HepG2 (cell line): ENCODE data around the gene SF3A2. TPM values are rescaled to one million over a fixed set of nuclear protein-coding genes. Genes with fewer than 3 reads are reported as not detected.

ENCODE experiments used
- CHCHD3 ChIP-seq: sonication (generic); formaldehyde crosslinking; IDR thresholded peaks from 2 replicates; pipeline ENCODE4 v1.8.0; 2022; ENCODE audit warnings: mild to moderate bottlenecking, missing genetic modification reagents, moderate library complexity
- DDIT3 ChIP-seq: sonication (generic); formaldehyde crosslinking; IDR thresholded peaks from 2 replicates; pipeline ENCODE4 v1.4.0; 2020; ENCODE audit warnings: mild to moderate bottlenecking, missing genetic modification reagents
- HOXA3 ChIP-seq: sonication (generic); formaldehyde crosslinking; IDR thresholded peaks from 2 replicates; pipeline ENCODE4 v1.5.0; 2020; ENCODE audit warnings: missing genetic modification reagents
- MXI1 ChIP-seq: IDR thresholded peaks from 3 replicates; pipeline ENCODE4 v1.6.1; 2012; ENCODE audit warnings: low read depth, low read length, inconsistent platforms, borderline replicate concordance
- PITX1 ChIP-seq: sonication (generic); formaldehyde crosslinking; IDR thresholded peaks from 2 replicates; pipeline ENCODE4 v1.5.1; 2020; ENCODE audit warnings: mild to moderate bottlenecking, missing genetic modification reagents
- RFX3 ChIP-seq: IDR thresholded peaks from 2 replicates; pipeline ENCODE4 v1.6.1; 2016; ENCODE audit warnings: missing biosample characterization, missing genetic modification reagents
- SKIL ChIP-seq: sonication (generic); formaldehyde crosslinking; IDR thresholded peaks from 2 replicates; pipeline ENCODE4 v1.8.0; 2022; ENCODE audit warnings: missing genetic modification reagents, mild to moderate bottlenecking, moderate library complexity, borderline replicate concordance
- SMAD1 ChIP-seq: sonication (generic); formaldehyde crosslinking; IDR thresholded peaks from 2 replicates; pipeline ENCODE4 v1.4.0; 2020; ENCODE audit warnings: missing genetic modification reagents, low read depth, mild to moderate bottlenecking, borderline replicate concordance
- STAT5B ChIP-seq: sonication (generic); formaldehyde crosslinking; IDR thresholded peaks from 2 replicates; pipeline ENCODE4 v1.4.0; 2020; ENCODE audit warnings: missing genetic modification reagents
- STAT6 ChIP-seq: sonication (generic); formaldehyde crosslinking; IDR thresholded peaks from 2 replicates; pipeline ENCODE4 v1.4.0; 2020; ENCODE audit warnings: missing genetic modification reagents, mild to moderate bottlenecking, borderline replicate concordance
- TBX2 ChIP-seq: sonication (generic); formaldehyde crosslinking; IDR thresholded peaks from 2 replicates; pipeline ENCODE4 v1.5.0; 2020; ENCODE audit warnings: missing genetic modification reagents, mild to moderate bottlenecking, borderline replicate concordance
- TGIF2 ChIP-seq: IDR thresholded peaks from 2 replicates; pipeline ENCODE4 v1.6.1; 2016; ENCODE audit warnings: control low read depth, missing compliant biosample characterization
- ZFX ChIP-seq: sonication (generic); formaldehyde crosslinking; IDR thresholded peaks from 2 replicates; pipeline ENCODE4 v1.4.0; 2020; ENCODE audit warnings: mild to moderate bottlenecking, low read depth, missing genetic modification reagents, moderate library complexity
- ZNF12 ChIP-seq: sonication (generic); formaldehyde crosslinking; IDR thresholded peaks from 2 replicates; pipeline ENCODE4 v1.5.0; 2020; ENCODE audit warnings: missing genetic modification reagents
- ZNF180 ChIP-seq: sonication (generic); formaldehyde crosslinking; IDR thresholded peaks from 2 replicates; pipeline ENCODE4 v1.4.0; 2020; ENCODE audit warnings: low read depth, missing genetic modification reagents, borderline replicate concordance
- ZNF30 ChIP-seq: sonication (generic); formaldehyde crosslinking; IDR thresholded peaks from 2 replicates; pipeline ENCODE4 v1.5.0; 2020; ENCODE audit warnings: mild to moderate bottlenecking, missing genetic modification reagents
- ZNF687 ChIP-seq: sonication (generic); formaldehyde crosslinking; IDR thresholded peaks from 2 replicates; pipeline ENCODE4 v1.5.1; 2020; ENCODE audit warnings: mild to moderate bottlenecking, missing genetic modification reagents, moderate library complexity
- ZNF7 ChIP-seq: IDR thresholded peaks from 2 replicates; pipeline ENCODE4 v1.6.1; 2016; ENCODE audit warnings: missing biosample characterization, missing genetic modification reagents
- polyA plus RNA-seq, 8 experiments: library from polyadenylated mRNA; depleted of rRNA in 3 of 8; stranded (reverse) in 7 of 8; unstranded in 1 of 8; fragments of >200 nt; fragmentation: Illumina TruSeq in 4 of 8; extraction: Trizol in 4 of 8; gene quantifications; 2 replicates each; pipeline versions ENCODE4 v1.2.1 to v1.2.3, GENCODE V29; 2011 to 2016; ENCODE audit warnings: low read depth in 4 of 8, missing spikeins in 1 of 8, mixed read lengths in 1 of 8; ENCODE audit not compliant: insufficient read depth in 1 of 8
- total RNA-seq, 5 experiments: library from RNA; depleted of rRNA; stranded (reverse); fragments of >200 nt; fragmentation: Illumina TruSeq; extraction: Trizol; gene quantifications; 2 replicates each; pipeline ENCODE4 v1.2.3, GENCODE V29; 2016; ENCODE audit warnings: low read depth in 1 of 5

Gene SF3A2
- total and polyA plus RNA-seq, 2 of the 13 experiments (the other 11 are each of a cell fraction or from before 2014, with no cell fraction given), result 8.6 to 8.8 TPM

GRCh38 chr19:2291185-2291751 lies 54.6 kb downstream of the SF3A2 start (continued):
- TF ChIP-seq ZNF687 (peak; percentile 69), ZNF12 (no peak), HOXA3 (CRISPR knock-in tag) (no peak; the same call in 1 of the 2 replicates), TBX2 (CRISPR knock-in tag) (peak; percentile 50; the same call in 1 of the 2 replicates), ZNF30 (CRISPR knock-in tag) (no peak), ZNF180 (no peak), PITX1 (CRISPR knock-in tag) (no peak), ZFX (CRISPR knock-in tag) (peak; percentile 43; the same call in 1 of the 2 replicates), STAT5B (CRISPR knock-in tag) (no peak), TGIF2 (no peak), DDIT3 (CRISPR knock-in tag) (no peak), CHCHD3 (CRISPR knock-in tag) (0 out of 2 replicates have a peak, but pooled peaks have one; percentile 36), ZNF7 (no peak), SKIL (no peak), MXI1 (peak; percentile 83; the same call in 2 of the 3 replicates), STAT6 (CRISPR knock-in tag) (no peak), SMAD1 (CRISPR knock-in tag) (no peak), RFX3 (CRISPR knock-in tag) (peak; percentile 59)
